DMS114 treated with DMSO at 0.1 percent for 48 hours (cell line): ENCODE data around the gene PABPN1L.

Experiments
- DNase-seq: peaks from one replicate; lab custom pipeline; 2025; ENCODE audit not compliant: unreplicated experiment; lab: John Stamatoyannopoulos, UW

PABPN1L gene

DNA sequence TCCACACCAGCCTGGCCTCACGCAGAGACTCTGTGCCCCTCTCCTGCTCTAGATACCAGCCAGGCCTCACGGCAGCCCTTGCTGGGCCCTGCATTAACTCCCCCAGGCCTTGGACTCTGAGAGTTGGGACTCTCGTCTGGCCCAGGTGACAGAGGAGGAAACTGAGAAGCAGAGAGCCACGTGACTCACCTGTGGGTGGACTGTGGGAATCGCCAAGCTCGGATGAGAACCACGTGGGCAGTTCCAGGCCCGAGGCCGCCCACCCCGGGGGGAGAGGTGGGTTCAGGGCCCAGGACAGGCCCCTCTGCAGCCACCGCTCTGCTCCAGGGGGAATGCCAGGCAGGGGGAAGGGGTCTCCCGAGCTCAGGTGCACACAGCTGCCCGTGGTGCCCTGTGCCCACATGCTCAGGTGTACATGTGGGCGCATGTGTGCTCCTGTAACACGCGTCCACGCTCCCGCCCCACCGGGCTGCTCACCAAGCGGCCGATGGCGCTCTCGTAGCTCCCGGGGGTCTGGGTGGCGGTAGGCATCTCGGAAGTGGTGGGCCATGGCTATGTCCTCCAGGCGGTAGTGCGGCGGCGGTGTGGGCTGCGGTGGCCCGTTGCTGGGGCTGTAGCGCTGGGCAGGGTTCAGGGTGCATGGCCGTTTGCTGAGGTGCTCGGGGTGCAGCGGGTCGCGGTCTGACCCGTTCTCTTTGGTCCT is 18.3 kb upstream of the PABPN1L start:
- no peak for DNase-seq

DNA sequence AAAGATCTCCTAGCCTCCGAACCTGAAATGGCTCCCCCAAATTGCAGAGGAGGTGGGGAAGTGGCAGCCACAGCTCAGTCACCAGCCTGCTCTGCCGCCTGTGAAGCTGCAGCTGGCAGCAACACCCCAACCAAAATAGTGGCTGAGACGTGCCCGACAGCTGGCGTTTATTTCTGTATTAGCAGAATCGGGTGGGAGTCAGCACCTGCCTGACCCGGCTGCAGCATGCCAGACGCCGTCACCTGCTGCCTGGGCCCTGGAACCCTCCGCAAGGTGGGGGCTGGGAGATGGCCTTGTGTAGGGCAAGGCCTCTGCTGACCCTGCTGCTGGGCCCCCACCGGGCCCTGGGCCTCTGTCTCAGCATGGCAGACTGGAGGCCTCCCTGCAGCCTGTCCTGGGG is 17.5 kb upstream of the PABPN1L start:
- no peak for DNase-seq

DNA sequence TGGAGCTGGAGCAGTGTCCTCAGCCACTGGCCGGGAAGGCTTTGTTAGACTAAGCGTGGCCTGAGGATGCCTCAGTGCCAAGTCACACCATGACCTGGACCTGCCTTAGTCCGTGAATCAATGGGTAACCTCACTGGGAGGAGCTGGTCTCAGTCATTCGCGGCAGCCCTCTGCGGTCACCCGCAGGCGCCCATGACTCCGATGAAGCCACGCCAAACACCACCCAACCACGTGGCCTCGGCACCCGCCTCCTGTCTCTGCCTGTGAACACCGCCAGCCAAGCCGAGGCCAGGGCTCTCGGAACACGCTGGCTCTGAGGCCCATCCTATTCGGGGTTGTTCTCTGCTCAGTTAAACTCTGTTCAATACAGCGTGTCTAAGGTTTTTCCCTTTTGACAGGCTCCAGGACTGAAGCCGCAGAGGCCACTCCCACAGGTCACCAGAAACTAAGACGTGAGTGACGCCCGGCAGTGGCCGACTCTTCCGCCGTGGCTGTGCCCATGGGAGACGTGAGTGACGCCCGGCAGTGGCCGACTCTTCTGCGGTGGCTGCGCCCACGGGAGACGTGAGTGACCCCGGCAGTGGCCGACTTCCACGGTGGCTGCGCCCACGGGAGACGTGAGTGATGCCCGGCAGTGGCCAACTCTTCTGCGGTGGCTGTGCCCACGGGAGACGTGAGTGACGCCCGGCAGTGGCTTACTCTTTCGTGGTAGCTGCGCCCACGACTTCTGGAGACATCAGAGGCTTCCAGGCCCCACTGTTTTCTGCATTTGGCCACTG is 16.8 kb upstream of the PABPN1L start:
- no peak for DNase-seq

DNA sequence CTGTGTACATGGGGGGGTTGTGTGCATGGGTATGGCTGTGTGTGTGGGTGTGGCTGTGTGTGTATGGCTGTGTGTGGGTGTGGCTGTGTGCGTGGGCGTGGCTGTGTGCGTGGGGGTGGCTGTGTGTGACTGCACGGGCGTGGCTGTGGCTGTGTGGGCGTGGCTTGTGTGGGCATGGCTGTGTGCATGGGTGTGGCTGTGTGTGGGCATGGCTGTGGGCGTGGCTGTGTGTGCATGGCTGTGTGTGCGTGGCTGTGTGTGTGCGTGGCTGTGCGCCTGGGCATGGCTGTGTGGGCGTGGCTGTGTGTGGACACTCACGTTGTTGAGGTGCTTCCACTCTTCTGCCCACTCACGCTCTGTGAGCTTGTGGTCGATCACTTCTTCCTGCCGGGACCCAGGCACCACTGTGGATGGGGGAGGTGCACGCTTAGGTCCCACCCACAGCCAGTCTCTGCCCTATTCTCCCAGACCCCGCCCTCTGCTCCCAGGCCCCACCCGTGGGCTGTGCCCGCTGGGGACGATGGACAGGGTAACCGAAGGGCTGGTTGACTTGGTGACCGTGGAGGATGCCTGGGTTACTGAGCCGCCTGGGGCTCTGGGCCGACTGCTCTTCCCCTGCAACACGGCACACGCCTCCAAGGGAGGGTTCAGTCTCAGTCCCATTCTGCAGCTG is 16.0 kb upstream of the PABPN1L start:
- no peak for DNase-seq

DNA sequence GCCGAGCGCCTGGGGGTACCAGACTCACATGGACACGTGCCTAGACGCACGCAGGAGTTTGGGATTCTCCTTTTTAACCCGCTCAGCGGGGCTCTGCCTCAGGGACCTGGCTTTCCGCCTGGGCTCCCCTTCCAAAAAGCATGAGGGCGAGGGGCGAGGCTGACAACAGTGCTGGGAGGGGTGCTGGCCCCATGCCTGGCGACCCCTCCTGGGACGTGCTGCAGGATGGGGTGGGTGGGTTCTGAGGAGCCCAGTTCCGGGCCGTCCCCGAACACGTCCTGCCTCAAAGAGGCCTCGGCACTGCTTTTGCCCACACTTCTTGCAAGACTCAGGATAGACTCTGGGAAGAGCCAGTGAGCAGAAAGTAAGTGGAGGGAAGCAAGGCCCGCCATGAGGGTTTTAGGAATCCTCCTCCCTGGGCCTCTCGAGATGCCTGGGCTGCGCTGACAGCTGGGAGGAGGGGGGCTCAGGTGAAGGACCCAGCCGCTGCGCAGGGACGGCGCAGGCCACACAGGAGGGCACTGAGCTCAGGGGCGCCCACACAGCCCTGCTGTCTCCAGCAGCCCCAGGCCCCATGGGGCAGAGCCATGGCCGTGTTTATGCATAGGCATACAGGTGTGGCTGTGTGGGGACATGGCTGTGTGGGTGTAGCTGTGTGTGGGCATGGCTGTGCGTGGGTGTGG is 15.4 kb upstream of the PABPN1L start:
- DNase-seq, result no peak

DNA sequence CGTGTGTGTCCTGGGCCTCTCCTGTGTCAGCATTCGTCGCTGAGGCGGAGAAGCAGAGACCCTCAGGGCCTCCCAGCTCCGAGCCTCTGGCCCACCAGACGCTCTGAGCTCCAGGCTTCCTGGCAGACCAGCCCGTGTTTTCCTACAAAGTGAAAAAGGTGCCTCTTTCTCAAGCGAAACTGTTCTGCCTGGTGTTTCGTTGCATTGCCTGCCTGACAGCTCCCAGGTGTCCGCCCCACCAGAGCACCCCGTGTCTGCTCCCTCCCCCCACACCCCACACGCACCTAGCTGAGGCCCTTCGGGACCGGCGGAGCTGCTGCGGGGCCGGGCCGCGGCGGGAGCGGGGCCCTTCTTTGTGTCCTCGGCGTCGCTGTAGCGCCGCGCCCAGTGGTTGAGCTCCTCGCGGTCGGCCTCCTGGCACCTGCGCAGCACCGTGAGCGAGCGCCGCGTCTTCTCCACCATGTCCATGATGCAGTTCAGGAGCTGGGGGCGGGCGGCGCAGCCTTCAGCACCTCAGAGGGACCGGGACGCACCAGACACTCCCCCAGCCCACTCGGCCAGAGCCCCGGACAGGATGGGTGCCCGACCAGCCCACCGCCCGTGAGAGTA is 14.7 kb upstream of the PABPN1L start:
- DNase-seq, result no peak

DNA sequence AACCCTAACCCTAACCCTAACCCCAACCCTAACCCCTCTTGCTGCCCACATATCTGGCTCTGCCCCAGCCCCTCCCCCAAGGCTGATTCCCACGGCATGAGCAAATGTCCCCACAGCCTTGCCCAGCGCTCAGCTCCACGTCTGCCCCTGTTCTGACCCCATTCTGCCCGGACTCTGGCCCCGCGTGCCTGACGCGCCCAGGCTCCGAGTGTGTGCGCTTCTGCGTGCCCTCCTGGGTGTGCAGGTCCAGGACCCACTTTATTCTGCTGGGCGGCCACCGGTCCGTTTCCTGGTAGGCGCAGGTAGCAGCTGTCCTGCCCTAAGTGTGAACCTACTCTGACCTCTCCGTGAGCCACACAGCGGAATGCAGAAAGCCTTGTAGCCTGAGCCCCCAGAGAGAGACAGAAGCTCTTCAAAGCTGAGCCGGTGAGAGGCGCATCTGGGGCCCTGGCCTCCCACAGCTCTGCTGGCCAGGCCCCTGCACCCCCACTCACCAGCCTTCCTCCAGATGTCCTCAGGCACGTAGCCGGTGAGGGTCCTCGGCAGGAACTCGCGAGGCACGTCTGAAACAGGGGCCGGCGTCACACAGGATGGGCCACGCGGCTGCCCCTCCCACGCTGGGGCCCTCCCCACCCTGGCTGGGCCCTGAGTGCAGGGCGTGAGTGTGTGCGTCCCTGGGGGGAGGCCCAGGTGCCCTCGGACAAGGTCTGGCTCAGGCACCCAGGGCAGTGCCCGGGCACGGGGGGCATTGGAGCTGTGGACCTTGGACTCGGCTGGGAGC is 14.0 kb upstream of the PABPN1L start:
- no peak for DNase-seq

DNA sequence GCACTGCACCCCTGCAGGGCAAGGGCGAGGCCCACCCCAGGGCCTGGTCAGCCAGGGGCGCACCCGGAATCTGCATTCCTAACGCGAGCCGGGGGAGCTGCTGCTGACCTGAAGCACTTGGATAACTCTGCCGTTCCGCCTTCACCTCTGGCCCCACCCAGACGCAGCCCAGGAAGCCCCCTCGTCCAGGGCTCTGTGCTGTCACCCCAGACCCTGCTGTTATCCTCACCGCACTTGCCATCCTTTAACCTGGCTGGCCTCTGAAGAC is 13.3 kb upstream of the PABPN1L start:
- DNase-seq, result no peak

DNA sequence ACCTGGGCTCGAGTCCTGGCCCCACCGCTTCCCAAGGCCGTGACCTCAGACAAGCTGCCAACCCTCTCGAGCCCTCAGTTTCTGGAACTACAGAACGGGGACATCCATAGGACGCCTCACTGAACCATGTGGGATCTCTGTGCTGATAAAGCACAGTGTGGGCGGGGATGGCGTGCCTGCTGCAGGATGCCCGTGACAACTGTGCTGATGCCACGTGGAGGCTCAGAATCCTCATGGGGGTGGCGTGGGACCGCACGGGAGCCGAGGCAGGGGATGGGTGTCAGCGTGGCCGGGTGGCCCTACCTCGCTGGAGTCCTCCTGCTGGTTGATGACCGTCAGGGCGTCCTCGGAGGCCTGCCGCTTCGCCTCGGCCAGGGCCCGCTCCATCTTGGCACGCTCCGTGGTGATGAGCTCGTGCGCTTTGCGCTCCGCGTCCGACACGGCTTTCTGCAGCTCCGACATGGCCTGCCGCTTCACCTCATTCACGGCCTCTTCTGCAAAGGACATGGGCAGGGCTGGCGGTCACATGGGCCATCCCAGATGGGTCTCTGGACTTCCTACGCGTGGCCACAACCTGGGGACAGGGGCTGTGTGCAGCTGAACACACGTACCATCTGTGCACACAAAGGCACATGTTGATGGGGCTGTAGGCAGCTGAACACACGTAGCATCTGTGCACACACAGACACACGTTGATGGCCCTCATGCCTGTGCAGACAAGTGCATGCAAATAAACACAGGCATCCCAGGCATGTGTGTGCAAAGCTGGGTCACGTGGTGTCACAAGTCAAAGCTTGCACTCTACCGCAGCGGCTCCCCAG is 12.7 kb upstream of the PABPN1L start:
- DNase-seq, result no peak

DNA sequence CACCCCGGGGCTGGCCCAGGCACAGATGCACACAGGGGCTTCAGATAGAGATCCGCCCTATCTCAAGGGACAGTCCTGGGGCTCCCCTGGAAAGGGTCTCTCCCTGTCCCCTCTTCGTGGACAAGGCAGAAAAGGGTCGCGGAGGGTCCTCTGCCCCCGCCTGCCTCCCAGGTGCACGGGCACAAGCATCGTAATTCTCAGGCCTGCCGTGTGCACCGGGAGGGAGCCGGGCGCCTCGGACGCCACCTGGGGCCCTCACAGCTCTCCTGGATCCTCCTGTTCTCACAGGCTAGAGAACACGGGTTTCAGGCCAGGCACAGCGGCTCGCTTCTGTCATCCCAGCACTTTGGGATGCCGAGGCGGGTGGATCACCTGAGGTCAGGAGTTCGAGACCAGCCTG is 11.9 kb upstream of the PABPN1L start:
- no peak for DNase-seq

DNA sequence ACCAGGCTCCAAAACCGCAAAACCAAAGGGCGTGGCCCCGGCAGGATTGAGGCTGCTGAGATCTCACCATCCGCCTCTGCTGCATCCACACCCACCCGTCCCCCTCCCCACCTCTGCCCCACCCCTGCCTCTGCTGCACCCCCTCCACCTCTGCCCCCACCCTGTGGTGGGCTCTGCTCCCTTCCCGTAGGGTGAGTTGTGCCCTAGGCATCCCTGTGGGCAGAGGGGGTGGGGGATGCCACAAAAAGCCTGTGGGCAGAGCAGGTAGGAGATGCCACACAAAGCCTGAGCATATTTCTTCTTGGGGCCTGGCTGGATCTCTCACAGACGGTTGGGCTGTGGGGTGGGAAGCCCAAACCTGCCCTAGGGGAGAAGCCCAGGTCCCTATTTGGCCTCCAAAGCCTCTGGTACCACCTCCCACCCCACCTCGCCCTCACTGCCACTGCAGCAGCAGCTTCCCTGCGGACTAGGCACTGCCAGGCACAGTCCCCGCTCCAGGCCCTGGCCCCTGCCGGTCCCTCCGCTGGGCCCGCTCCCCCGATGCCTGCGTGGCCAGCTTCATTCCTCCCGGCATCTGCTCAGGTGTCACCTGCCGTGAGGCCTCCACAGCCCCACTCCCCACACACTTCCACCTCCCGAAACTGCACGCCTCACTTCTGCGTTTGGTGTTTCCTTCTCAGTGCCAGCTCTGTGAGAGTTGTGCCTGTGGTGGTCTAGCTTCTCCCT is 11.3 kb upstream of the PABPN1L start:
- no peak for DNase-seq

DNA sequence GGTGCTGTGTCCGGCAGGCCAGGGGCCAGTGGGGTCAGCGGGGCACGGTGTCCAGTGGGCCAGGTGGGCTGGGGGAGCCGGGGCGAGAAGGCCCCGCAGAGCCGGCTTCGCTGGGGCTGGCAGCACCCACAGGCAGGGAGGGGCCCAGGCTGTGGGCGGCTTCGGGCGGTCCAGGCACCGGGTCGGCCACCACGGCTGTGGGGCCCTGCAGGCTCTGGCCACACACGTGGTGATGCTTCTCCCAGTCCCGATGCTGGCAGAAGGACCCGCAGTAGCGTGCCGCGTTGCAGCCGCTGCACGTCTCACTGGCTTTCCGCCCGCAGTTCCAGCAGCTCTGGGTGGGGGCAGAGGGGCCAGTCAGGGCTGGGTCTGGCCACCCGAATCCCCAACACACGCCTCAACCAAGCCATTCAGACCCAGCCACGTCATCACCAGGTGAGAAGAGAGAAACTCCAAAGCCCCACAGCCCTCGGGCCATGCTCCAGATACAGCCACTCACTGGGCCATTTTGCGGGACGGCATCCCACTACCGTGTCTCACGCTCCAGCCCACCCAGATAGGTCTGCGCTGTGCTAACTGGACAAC is 10.6 kb upstream of the PABPN1L start:
- no peak for DNase-seq

DNA sequence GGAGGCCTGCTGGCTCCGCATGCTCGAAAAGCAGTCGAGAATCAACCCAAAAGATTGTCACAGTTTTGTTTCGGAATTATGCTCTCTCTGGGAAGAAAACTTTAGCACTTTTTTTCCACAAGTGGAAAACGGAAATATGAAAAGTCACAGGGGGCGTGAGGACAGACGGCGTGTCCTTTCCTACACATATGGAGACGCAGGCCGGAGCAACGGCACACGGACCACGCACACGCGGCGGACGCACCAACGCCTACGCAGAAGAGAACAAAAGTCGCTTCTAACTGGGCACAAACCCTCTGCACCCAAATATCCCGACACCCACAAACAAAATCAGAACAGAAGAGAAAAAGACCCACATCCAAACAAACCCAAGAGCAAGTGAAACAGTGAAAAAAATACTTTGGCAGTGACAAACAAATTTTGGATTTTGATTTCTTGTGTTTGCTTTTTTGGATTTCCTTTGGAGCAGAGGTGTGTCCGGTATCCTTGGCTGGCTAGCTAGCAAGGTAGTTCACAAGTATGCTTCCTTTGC is 9.3 kb upstream of the PABPN1L start:
- no peak for DNase-seq

DNA sequence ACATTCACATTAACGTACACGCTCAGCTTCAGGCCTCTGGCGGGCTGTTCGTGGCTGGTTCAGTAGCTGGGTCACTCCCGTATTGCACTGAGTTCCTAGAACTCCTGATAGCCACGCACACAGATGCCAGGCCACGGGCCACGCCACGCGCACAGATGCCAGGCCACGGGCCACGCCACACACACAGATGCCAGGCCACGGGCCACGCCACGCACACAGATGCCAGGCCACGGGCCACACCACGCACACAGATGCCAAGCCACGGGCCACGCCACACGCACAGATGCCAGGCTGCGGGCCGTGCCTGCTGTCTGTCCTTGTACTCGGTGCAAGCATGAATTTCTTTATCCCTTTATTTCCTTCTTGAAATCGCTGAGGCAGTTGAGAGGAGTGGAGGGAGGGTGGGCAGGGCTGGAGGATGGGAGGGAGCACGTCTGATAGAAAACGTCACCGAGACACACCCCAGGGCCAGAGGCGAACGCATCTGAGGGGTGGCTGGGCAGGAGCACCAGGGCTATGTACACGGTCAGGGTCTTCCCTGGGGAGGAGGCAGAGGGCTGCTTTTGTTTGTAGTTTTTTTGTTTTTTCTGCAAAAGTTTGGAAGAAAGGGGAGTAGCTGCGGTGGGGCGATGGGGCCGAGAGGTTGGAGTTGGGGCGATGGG is 8.6 kb upstream of the PABPN1L start:
- no peak for DNase-seq

DNA sequence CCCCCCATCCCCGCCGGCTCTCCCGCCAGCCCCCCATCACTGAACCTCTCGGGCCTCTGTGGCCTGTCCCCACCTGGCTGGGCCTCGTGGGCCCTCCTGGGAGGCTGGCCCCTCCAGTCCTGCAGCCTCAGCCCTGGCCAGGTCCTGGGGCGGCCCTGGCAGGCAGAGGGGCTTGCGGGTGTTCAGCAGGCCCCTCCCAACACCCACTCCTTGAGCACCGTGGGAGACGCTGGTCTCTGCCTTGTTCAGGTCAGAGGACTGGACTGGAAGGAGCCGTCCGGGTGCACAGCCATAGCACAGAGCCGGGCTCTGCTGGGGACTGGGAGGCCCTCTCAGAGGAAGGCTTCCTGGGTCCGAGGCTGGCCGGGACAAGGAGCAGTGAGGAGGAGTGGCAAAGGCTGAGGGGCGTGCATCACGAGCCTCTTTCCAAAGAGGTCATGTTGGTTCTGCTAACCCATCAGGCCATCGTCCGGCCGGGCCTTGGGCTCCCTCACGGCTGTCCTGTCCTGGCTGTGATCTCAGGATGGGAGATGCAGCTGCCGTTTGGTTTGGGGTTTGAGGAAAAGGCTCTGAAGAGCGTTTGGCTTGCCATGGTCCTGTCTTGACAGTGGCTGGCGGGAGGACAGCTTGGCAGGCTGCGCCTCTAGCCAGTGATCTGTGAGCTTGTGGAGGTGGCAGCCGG is 6.3 kb upstream of the PABPN1L start:
- DNase-seq, result no peak

DNA sequence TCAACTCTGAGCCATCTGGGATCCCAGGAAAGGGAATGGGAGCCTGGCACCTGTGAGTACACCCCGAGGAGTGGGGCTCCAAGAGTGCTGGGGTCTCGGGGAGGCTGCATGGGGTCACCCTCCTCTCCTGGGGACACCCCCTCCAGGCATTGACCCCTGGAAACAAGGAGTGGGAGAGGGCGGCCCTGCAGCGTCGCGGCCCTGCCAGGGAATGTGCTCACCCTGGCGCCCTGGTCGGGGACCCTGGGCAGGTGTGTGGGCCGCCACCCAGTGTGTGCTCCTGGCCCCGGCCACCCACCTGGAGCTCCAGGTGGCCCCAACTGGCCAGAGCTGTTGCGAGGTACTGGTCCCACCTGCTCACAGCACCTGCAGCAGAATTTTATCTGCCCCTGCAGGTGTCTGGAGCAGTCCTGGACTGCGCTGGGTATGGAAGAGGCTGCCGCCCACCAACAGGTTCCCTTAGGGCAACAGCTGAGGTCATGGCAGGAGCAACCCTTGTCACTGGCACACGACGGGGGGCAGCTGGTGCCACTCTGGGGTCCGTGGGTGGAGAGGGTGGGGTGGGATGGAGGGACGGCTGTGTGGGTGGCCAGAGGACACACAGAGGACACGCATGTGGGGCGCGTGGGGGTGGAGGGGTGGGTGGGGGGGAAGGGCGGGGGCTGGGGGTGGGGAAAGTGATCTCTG is 5.4 kb upstream of the PABPN1L start:
- DNase-seq, result no peak

DNA sequence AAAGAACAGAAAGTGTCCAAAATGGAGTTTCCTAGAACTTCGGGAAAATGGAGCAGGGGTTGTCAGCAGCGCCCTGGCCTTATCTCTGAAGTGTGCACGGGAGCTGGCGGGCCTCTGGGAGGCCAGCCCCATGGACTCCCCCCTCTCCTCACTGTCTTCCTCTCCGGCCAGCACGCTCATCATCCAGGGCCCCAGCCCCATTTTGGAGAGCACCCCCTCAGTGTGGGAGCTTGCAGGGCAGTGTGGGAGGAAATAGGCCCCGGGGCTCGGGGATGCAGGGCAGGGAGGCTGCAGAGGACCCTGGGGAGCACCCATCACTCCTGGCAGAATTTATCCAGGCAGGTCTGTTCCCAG is 4.9 kb upstream of the PABPN1L start:
- DNase-seq, result no peak
